HG03520 (cell line): ENCODE measurements around the gene ADAMTSL5.
"Not testable (repeated sequence)": the region's sequence is repeated elsewhere in the genome, so short reads cannot be mapped to it uniquely, and the experiment has no call there.

Experiments used
- ATAC-seq: cut with Tn5 transposase; IDR thresholded peaks from one replicate; pipeline ENCODE4 v1.9.1; 2021; ENCODE audit warnings: mild to moderate bottlenecking, moderate library complexity; ENCODE audit not compliant: unreplicated experiment

The ADAMTSL5 gene

GRCh38 chr19:1531587-1531986 is 18.8 kb upstream of the ADAMTSL5 start:
- ATAC-seq: no peak

DNA sequence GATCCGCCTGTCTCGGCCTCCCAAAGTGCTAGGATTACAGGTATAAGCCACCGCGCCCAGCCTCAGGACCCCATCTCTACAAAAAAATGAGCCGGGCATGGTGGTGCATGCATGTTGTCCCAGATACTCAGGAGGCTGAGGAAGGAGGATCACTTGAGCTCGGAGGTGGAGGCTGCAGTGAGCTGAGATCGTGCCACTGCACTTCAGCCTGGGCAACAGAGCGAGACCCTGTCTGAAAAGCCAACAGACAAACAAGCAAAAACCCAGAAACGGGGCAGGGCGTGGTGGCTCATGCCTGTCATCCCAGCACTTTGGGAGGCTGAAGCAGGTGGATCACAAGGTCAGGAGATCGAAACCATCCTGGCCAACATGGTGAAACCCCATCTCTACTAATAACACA is 18.0 kb upstream of the ADAMTSL5 start:
- not testable (repeated sequence) for ATAC-seq

DNA sequence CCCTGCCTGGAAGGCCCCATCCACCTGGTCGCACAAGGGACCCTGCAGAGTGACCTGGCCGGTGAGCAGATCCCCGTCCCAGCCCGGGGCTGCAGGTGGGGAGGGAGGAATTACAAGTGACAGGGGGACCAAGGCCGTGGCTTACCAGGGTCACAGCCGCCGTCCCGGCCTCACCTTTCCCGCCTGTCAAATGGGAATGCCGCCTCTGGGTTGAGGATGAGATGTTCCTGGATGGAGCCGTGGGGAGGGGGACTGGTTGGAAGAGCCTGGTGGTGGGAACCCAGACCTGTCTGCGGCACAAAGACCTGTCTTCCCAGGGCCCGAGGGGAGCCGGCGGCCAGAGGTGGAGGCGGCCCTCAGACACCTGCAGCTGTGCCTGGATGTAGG is 16.6 kb upstream of the ADAMTSL5 start:
- no peak for ATAC-seq

DNA sequence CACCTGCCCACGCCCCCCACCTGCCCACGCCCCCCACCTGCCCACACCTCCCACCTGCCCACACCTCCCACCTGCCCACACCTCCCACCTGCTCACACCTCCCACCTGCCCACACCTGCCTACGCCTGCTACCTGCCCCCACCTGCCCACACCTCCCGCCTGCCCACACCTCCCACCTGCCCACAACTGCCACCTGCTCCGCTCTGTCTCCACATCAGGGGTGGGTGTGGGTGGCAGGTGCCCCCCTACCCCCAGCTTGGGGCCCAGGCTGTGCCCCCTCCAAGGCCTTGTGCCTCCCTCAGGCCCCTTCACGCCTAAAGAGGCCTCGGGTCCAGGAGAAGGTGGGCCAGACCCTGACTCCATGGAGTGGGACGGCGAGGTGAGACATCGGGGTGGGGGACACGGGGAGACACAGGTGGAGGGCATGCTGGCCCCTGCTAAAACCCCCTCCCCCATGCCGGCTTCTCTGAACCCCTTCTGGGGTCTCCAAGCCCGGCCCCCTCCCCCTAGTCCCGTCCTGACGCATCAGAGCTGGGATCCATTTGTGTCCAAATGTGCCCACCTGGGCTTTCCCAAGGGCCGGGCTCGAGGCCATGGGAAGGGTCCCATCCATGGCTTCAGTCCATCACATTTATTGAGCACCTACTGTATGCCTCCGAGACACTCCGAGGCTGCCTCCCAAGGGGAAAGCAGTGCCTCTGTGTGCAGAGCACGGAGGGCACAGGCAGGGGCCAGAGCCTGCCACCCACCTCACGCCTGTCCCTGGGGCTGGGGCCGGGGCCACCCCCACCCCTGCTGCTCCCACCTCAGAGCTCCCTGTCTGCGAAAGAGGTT is 16.0 kb upstream of the ADAMTSL5 start:
- no peak for ATAC-seq

DNA sequence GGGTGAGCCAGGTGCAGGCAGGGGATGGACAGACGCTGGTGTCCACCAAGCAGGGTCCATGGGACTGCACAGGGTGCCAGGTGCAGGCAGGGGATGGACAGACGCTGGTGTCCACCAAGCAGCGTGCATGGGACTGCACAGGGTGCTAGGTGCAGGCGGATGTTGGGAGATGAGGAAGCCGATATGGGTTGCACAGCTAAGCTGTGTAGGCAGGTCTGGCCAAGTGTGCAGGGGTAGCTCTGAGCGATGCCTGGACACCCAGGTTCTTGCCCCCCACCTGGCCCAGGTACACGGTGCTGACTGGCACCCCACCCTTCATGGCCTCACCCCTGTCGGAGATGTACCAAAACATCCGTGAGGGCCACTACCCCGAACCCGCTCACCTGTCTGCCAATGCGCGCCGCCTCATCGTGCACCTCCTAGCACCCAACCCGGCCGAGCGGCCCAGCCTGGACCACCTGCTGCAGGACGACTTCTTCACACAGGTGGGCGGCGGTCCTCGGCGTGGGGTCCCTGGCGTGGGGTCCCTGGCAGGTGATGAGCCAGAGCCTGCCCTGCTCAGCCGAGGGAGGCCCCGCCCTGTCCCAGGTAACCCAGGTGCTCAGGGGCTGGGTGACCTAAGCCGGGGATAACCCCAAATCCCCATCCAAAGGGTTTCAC is 15.0 kb upstream of the ADAMTSL5 start:
- ATAC-seq: no peak

- no peak for ATAC-seq
Measured at GRCh38 chr19:1526979-1527649, 14.3 kb upstream of the ADAMTSL5 start.

DNA sequence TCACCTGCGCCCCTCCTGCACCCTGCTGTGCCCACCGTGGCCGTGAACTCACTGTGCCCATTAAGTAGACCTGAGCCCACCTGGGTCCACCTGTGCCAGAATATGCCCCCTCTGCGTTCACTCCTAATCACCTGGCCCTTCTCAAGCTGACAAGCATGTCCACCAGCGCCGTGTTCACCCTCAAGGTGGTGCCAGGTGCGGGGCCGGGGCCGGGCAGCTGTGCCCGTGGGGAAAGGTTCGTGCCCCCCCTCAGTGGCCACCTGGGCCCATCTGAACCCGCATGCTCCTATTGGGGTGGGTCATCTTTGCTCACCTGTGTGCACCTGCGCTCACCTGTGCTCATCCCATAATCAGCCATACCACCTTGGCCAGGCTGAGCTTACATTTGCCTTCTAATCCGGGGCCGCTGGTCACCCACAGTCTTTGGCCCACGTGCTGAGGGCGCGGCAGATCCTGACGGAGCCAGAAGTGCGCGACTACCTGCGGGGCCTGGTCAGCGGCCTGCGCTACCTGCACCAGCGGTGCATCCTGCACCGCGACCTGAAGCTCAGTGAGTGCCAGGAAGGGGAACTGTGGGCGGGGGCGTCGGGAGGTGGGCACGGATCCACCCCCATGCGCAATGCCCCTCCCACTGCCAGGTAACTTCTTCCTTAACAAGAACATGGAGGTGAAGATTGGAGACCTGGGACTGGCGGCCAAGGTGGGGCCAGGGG is 13.4 kb upstream of the ADAMTSL5 start:
- ATAC-seq: no peak

- no peak for ATAC-seq
Measured at GRCh38 chr19:1525343-1525742, 12.5 kb upstream of the ADAMTSL5 start.

GRCh38 chr19:1524972-1525325 is 12.1 kb upstream of the ADAMTSL5 start:
- no peak for ATAC-seq

- ATAC-seq: no peak
Measured at GRCh38 chr19:1524287-1524971, 11.6 kb upstream of the ADAMTSL5 start.

DNA sequence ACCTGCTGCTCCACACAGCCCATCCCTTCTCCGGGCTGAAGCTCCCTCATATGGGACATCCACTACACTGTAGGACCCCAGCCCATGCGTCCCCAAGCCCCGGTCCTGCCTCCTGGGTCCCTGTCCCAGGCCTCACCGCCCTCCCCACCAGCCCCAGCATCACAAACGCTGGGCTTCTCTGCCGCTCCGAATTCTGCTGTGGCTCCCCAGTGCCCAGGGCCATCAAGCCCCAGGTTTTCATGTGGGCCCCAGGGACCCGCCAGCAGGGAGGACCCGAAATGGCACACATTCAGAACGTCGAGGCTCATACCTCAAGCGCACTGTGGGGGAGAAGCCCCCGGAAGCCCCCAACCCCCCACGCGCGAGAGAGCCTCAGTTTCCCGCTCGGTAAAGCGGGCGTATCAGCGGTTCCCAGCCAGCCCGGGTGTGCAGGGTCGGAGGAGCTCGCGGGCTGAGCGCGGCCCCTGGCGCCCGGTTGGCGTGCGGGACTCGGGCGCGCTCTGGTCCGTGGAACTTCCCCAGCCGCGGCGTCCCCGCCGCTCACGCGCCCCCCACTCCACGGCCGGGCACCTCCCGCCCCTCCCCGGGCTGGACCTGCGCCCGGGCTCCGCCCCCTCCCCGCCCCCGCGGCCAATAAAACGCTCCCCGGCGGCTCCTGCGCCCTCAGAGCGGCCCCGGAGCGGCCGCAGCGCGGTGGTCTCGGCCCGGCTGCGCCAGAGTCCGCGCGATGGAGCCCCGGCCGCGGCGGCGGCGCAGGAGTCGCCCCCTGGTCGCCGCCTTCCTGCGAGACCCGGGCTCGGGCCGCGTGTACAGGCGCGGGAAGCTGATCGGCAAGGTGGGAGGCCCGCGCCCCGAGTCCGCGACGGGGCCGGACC is 10.8 kb upstream of the ADAMTSL5 start, which contains the start of gene PLK5:
PLK5 (plus strand) TSS at position 666 of the 875 bp plus-strand sequence. CDS start 2,920 bp downstream, outside the sequence.
- no peak for ATAC-seq

DNA sequence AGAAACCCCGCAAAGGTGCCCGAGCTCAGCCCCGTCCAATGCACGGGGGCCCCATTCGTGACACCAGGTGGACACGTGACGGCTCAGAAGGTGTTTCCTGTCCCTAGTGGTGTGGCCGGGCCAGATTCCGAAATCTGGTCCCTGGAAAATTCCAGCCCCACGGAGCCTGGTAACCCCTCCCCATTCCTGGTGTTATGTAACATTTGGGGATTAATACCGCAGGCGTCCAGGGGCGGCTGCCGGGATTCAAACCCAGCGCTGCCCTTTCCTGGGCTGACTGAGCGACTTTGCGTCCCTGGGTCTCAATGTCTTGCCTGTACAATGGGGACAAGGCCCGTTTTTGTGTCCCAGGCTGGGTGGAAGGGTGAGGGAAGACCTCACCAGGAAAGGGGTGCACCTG is 10.0 kb upstream of the ADAMTSL5 start:
- ATAC-seq: no peak

DNA sequence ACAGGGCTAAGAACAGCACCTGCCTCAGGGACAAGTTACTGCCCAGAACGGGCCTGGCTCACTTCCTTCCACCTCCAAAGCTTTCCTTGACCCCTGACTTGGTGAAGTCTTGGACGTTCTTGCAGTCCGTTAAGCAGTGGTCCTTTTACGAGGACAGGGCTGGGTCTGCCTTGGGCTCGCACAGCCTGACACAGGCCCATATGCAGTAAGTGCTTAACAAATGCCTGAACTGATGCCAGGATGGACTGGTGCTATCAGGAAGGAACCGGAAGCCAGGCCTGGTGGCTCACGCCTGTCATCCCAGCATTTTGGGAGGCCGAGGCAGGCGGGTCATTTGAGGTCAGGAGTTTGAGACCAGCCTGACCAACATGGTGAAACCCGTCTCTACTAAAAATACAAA is 9.2 kb upstream of the ADAMTSL5 start:
- ATAC-seq: no peak

- ATAC-seq: no peak
Measured at GRCh38 chr19:1521636-1522035, 8.8 kb upstream of the ADAMTSL5 start.

GRCh38 chr19:1520203-1520780 is 7.5 kb upstream of the ADAMTSL5 start:
- ATAC-seq: no peak

- not testable (repeated sequence) for ATAC-seq
Measured at GRCh38 chr19:1519802-1520201, 7.0 kb upstream of the ADAMTSL5 start.

GRCh38 chr19:1518471-1518870 is 5.7 kb upstream of the ADAMTSL5 start:
- no peak for ATAC-seq

GRCh38 chr19:1516395-1516753 is 3.6 kb upstream of the ADAMTSL5 start:
- no peak for ATAC-seq

- no peak for ATAC-seq
Measured at GRCh38 chr19:1514986-1515721, 2.3 kb upstream of the ADAMTSL5 start.
